ENCODE results near the gene LRCOL1.

DNA sequence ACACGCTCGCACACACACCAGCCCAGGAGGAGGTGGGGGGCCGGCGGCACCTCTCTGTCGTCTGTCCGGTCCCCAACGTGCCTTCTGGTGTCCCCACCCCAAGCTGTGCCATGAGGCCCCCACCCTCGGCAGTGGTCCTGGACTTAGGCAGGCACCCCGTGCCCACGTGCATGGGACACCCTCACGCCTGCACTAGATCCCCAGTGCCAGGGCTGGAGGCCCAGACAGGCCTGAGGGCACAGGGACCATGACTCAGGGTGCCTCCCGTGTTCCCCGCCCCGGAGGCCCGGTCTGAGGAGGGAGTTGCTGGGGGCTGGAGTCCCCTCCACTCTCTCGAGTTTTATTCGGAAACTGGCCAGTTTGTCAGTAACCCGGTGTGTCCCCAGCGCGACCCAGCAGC, 38.8 kb downstream of the LRCOL1 start:
- TF ChIP-seq, protein P1, sequence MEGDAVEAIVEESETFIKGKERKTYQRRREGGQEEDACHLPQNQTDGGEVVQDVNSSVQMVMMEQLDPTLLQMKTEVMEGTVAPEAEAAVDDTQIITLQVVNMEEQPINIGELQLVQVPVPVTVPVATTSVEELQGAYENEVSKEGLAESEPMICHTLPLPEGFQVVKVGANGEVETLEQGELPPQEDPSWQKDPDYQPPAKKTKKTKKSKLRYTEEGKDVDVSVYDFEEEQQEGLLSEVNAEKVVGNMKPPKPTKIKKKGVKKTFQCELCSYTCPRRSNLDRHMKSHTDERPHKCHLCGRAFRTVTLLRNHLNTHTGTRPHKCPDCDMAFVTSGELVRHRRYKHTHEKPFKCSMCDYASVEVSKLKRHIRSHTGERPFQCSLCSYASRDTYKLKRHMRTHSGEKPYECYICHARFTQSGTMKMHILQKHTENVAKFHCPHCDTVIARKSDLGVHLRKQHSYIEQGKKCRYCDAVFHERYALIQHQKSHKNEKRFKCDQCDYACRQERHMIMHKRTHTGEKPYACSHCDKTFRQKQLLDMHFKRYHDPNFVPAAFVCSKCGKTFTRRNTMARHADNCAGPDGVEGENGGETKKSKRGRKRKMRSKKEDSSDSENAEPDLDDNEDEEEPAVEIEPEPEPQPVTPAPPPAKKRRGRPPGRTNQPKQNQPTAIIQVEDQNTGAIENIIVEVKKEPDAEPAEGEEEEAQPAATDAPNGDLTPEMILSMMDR (IDR thresholded peaks at IDR 0.05): no peak
- TF ChIP-seq POLR2A (IDR thresholded peaks at IDR 0.05): no peak
- no peak for TF ChIP-seq POLR2AphosphoS5 (IDR thresholded peaks at IDR 0.05; ENCODE audit: insufficient read depth in 1 of 2, low read depth in 1 of 2)
